WTC11 (cell line): ENCODE results near the gene CACNB4. TPM values are rescaled to one million over a fixed set of nuclear protein-coding genes. Genes with fewer than 3 reads are reported as not detected.

Source experiments
- ATAC-seq: fragments of 200-7000 bp; cut with Tn5 transposase; 2 replicates; pipeline ENCODE4 v1.10.0; 2021; ENCODE audit warnings: mild to moderate bottlenecking, moderate library complexity
- CTCF ChIA-PET: fragments of 300-600 bp; sonication (Branson Sonifier 250); formaldehyde crosslinking; loops from one replicate; lab custom pipeline; 2021; ENCODE audit warnings: antibody characterized with exemption; lab: Charles Lee
- POLR2A ChIA-PET: fragments of 350-600 bp; sonication (Branson Sonifier 250); formaldehyde crosslinking; loops from one replicate; lab custom pipeline; 2021; ENCODE audit warnings: antibody characterized with exemption; lab: Charles Lee
- DNase-seq: peaks from one replicate; pipeline ENCODE4 v3.0.0; 2021; ENCODE audit warnings: low spot score
- H3K27ac Mint-ChIP-seq: 2 replicates; pipeline ENCODE4 v1.8.0; 2021; ENCODE audit warnings: mixed read lengths
- H3K27me3 Mint-ChIP-seq: 2 replicates; pipeline ENCODE4 v1.8.0; 2021; ENCODE audit warnings: low read depth, mild to moderate bottlenecking, moderate library complexity, mixed read lengths
- H3K36me3 Mint-ChIP-seq: 2 replicates; pipeline ENCODE4 v1.8.0; 2021; ENCODE audit warnings: mixed read lengths
- H3K4me1 Mint-ChIP-seq: 2 replicates; pipeline ENCODE4 v1.8.0; 2022; ENCODE audit warnings: mixed read lengths
- H3K4me3 Mint-ChIP-seq: 2 replicates; pipeline ENCODE4 v1.8.0; 2021; ENCODE audit warnings: mild to moderate bottlenecking, moderate library complexity, mixed read lengths
- H3K9me3 Mint-ChIP-seq: 2 replicates; pipeline ENCODE4 v1.8.0; 2021; ENCODE audit warnings: mixed read lengths
- CREM ChIP-seq: sonication (generic); formaldehyde crosslinking; IDR thresholded peaks from 2 replicates; pipeline ENCODE4 v1.8.1; 2022; ENCODE audit warnings: mild to moderate bottlenecking, missing genetic modification reagents, moderate library complexity
- E2F1 ChIP-seq: sonication (generic); formaldehyde crosslinking; IDR thresholded peaks from 2 replicates; pipeline ENCODE4 v1.8.0; 2022; ENCODE audit warnings: mild to moderate bottlenecking, missing genetic modification reagents
- ELF4 ChIP-seq: sonication (generic); formaldehyde crosslinking; IDR thresholded peaks from 2 replicates; pipeline ENCODE4 v1.8.1; 2022; ENCODE audit warnings: low read depth, mild to moderate bottlenecking, moderate library complexity, missing genetic modification reagents
- FOXJ3 ChIP-seq: sonication (generic); formaldehyde crosslinking; IDR thresholded peaks from 2 replicates; pipeline ENCODE4 v1.9.0; 2021; ENCODE audit warnings: missing genetic modification reagents, mild to moderate bottlenecking, borderline replicate concordance
- GABPB1 ChIP-seq: sonication (generic); formaldehyde crosslinking; IDR thresholded peaks from 2 replicates; pipeline ENCODE4 v1.8.1; 2023; ENCODE audit warnings: mild to moderate bottlenecking, missing genetic modification reagents
- HMGXB4 ChIP-seq: sonication (generic); formaldehyde crosslinking; IDR thresholded peaks from 2 replicates; pipeline ENCODE4 v1.8.1; 2023; ENCODE audit warnings: mild to moderate bottlenecking, moderate library complexity, missing genetic modification reagents
- MAX ChIP-seq: sonication (generic); formaldehyde crosslinking; IDR thresholded peaks from 2 replicates; pipeline ENCODE4 v1.8.0; 2022; ENCODE audit warnings: mild to moderate bottlenecking, missing genetic modification reagents
- NR3C1 ChIP-seq: sonication (generic); formaldehyde crosslinking; conservative IDR thresholded peaks from 2 replicates; pipeline ENCODE4 v1.8.1; 2023; ENCODE audit warnings: low read depth, mild to moderate bottlenecking, missing genetic modification reagents
- TP53 ChIP-seq: sonication (generic); formaldehyde crosslinking; IDR thresholded peaks from 2 replicates; pipeline ENCODE4 v1.8.1; 2023; ENCODE audit warnings: mild to moderate bottlenecking, missing genetic modification reagents
- ZBTB21 ChIP-seq: sonication (generic); formaldehyde crosslinking; IDR thresholded peaks from 2 replicates; pipeline ENCODE4 v1.8.1; 2023; ENCODE audit warnings: mild to moderate bottlenecking, missing genetic modification reagents, borderline replicate concordance
- ZNF423 ChIP-seq: fragments of 250-450 bp; sonication (Bioruptor Pico); IDR thresholded peaks from 2 replicates; pipeline ENCODE4 v2.1.2; 2022; ENCODE audit warnings: mild to moderate bottlenecking, moderate library complexity
- total RNA-seq: library from RNA; stranded (reverse); gene quantifications from 3 replicates; pipeline ENCODE4 v1.2.3, GENCODE V29; 2021
- TF ChIP-seq, protein P1 (sequence below): sonication (generic); formaldehyde crosslinking; IDR thresholded peaks from 2 replicates; pipeline ENCODE4 v1.8.0; 2022; ENCODE audit warnings: mild to moderate bottlenecking, missing genetic modification reagents
- TF ChIP-seq, protein P2 (sequence below): sonication (generic); formaldehyde crosslinking; IDR thresholded peaks from 2 replicates; pipeline ENCODE4 v1.8.1; 2023; ENCODE audit warnings: mild to moderate bottlenecking, missing genetic modification reagents
- TF ChIP-seq, protein P3 (sequence below): sonication (generic); formaldehyde crosslinking; IDR thresholded peaks from 2 replicates; pipeline ENCODE4 v1.8.1; 2023; ENCODE audit warnings: mild to moderate bottlenecking, missing genetic modification reagents
- TF ChIP-seq, protein P4 (sequence below): sonication (generic); formaldehyde crosslinking; IDR thresholded peaks from 2 replicates; pipeline ENCODE4 v1.8.0; 2022; ENCODE audit warnings: mild to moderate bottlenecking, missing genetic modification reagents

Gene CACNB4
- total RNA-seq, 1 experiment from 2014 or later = 4.7 TPM

DNA sequence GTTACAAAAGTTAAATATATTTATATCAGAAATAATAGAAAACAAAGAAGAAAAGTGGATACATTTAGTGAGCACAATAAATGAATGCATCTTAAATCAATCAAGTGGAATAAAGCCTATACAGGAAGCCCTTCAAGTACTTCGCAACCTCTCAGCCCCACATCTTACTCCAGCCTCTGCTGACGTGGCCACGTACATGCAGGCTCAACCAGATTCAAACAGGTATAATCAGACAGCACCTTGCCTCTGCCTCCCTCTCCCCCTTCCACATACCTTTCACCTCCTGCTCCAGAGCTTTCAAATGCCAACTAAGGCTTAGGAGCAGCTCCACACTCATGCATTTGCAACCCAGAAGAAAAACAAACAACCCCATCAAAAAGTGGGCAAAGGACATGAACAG lies 32.9 kb downstream of the CACNB4 start:
- no peaks in the 10 kb centered on the region for H3K27me3 Mint-ChIP-seq
- ChIA-PET CTCF (no interaction called here), POLR2A (no interaction called here)
- peaks cover 23% of the 10 kb centered on the region for H3K4me1 Mint-ChIP-seq
- no peaks in the 10 kb centered on the region for H3K36me3 Mint-ChIP-seq
- peaks cover 4% of the 10 kb centered on the region for H3K9me3 Mint-ChIP-seq
- ATAC-seq = no peak
- H3K27ac Mint-ChIP-seq = no peak overlapping the region
- H3K4me3 Mint-ChIP-seq = no peak overlapping the region
- TF ChIP-seq, protein P1, sequence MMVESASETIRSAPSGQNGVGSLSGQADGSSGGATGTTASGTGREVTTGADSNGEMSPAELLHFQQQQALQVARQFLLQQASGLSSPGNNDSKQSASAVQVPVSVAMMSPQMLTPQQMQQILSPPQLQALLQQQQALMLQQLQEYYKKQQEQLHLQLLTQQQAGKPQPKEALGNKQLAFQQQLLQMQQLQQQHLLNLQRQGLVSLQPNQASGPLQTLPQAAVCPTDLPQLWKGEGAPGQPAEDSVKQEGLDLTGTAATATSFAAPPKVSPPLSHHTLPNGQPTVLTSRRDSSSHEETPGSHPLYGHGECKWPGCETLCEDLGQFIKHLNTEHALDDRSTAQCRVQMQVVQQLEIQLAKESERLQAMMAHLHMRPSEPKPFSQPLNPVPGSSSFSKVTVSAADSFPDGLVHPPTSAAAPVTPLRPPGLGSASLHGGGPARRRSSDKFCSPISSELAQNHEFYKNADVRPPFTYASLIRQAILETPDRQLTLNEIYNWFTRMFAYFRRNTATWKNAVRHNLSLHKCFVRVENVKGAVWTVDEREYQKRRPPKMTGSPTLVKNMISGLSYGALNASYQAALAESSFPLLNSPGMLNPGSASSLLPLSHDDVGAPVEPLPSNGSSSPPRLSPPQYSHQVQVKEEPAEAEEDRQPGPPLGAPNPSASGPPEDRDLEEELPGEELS (CRISPR knock-in tag) = no peak
- no peak for TF ChIP-seq FOXJ3
- TF ChIP-seq, protein P2, sequence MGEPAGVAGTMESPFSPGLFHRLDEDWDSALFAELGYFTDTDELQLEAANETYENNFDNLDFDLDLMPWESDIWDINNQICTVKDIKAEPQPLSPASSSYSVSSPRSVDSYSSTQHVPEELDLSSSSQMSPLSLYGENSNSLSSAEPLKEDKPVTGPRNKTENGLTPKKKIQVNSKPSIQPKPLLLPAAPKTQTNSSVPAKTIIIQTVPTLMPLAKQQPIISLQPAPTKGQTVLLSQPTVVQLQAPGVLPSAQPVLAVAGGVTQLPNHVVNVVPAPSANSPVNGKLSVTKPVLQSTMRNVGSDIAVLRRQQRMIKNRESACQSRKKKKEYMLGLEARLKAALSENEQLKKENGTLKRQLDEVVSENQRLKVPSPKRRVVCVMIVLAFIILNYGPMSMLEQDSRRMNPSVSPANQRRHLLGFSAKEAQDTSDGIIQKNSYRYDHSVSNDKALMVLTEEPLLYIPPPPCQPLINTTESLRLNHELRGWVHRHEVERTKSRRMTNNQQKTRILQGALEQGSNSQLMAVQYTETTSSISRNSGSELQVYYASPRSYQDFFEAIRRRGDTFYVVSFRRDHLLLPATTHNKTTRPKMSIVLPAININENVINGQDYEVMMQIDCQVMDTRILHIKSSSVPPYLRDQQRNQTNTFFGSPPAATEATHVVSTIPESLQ (CRISPR knock-in tag) = no peak
- no peak for TF ChIP-seq ZNF423 (CRISPR knock-in tag)
- TF ChIP-seq TP53 = no peak
- no peak for TF ChIP-seq GABPB1
- TF ChIP-seq, protein P3, sequence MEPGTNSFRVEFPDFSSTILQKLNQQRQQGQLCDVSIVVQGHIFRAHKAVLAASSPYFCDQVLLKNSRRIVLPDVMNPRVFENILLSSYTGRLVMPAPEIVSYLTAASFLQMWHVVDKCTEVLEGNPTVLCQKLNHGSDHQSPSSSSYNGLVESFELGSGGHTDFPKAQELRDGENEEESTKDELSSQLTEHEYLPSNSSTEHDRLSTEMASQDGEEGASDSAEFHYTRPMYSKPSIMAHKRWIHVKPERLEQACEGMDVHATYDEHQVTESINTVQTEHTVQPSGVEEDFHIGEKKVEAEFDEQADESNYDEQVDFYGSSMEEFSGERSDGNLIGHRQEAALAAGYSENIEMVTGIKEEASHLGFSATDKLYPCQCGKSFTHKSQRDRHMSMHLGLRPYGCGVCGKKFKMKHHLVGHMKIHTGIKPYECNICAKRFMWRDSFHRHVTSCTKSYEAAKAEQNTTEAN (CRISPR knock-in tag) = no peak
- TF ChIP-seq ELF4 (CRISPR knock-in tag) = no peak
- no peak for TF ChIP-seq NR3C1 (CRISPR knock-in tag)
- no peak for DNase-seq

GRCh38 chr2:152064001-152064400 lies 34.8 kb downstream of the CACNB4 start:
- H3K4me3 Mint-ChIP-seq = no peak overlapping the region
- no peak overlapping the region for H3K27ac Mint-ChIP-seq
- DNase-seq (no peak), ATAC-seq (no peak)
- ChIA-PET CTCF (interaction anchor here (1.0 kb wide), 1 partner anchor 9 kb away, joined by 3 read pairs; no protein-coding TSS in a partner anchor), POLR2A (no interaction called here)
- H3K9me3 Mint-ChIP-seq = peaks cover 18% of the 10 kb centered on the region
- peaks cover 11% of the 10 kb centered on the region for H3K36me3 Mint-ChIP-seq
- peaks cover 23% of the 10 kb centered on the region for H3K4me1 Mint-ChIP-seq
- TF ChIP-seq HMGXB4 (CRISPR knock-in tag) = no peak
- TF ChIP-seq CREM (CRISPR knock-in tag) = no peak
- TF ChIP-seq, protein P1 (CRISPR knock-in tag) = no peak
- no peak for TF ChIP-seq ZBTB21 (CRISPR knock-in tag)
- TF ChIP-seq, all 79 proteins: peak for 0
- H3K27me3 Mint-ChIP-seq = no peaks in the 10 kb centered on the region

DNA sequence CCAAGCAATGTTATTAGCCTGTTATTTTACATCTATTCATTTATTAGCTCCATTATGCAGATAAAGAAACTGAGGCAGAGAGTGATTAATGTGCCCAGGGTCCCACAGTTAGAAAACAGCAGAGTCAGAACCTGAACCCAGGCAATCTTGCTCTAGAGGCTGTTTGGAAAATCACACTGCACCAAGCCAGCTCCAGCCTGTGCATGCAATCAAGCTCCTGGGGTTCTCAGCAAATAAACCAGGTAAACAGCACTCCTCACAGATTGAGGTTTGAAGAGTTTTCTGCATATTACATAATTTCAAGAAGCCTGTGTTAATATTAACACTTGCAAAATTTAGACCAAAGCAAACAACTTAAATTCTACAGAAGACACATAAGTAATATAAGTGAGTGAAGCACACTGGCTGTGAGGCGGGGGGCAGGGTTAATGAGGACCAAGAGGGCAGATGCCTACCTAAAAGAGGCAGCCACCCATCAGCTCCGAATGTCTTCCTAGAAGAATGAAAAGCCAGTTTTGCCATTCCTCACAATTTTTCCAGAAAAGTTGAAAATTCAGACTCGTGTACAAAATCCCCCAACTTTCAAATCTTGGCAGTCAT lies 35.4 kb downstream of the CACNB4 start:
- DNase-seq (no peak), ATAC-seq (peak; percentile 71)
- peaks cover 24% of the 10 kb centered on the region for H3K9me3 Mint-ChIP-seq
- H3K36me3 Mint-ChIP-seq = peaks cover 17% of the 10 kb centered on the region
- no peak overlapping the region for H3K27ac Mint-ChIP-seq
- ChIA-PET CTCF (interaction anchor here (1.0 kb wide), 1 partner anchor 9 kb away, joined by 3 read pairs; no protein-coding TSS in a partner anchor), POLR2A (no interaction called here)
- H3K27me3 Mint-ChIP-seq = no peaks in the 10 kb centered on the region
- H3K4me1 Mint-ChIP-seq = peaks cover 23% of the 10 kb centered on the region
- H3K4me3 Mint-ChIP-seq = no peak overlapping the region
- TF ChIP-seq MAX (CRISPR knock-in tag) (no peak), NR3C1 (CRISPR knock-in tag) (no peak), E2F1 (CRISPR knock-in tag) (no peak), HMGXB4 (CRISPR knock-in tag) (no peak)
- TF ChIP-seq, protein P4, sequence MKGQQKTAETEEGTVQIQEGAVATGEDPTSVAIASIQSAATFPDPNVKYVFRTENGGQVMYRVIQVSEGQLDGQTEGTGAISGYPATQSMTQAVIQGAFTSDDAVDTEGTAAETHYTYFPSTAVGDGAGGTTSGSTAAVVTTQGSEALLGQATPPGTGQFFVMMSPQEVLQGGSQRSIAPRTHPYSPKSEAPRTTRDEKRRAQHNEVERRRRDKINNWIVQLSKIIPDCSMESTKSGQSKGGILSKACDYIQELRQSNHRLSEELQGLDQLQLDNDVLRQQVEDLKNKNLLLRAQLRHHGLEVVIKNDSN (CRISPR knock-in tag) = no peak
